Effector memory CD8-positive, alpha-beta T cell (primary cell): Measurements from ENCODE around the gene BBOX1.

ENCODE experiments used
- ATAC-seq: fragments of 150-1000 bp; cut with Tn5 transposase; replicated peaks from 2 replicates; pipeline ENCODE4 v1.10.0; 2021; ENCODE audit warnings: mild to moderate bottlenecking, moderate library complexity
- DNase-seq, 3 experiments: peaks; one replicate each; pipeline ENCODE4 v3.0.0; 2021
- H3K27ac Mint-ChIP-seq, 2 donors: one replicate each; pipeline ENCODE4 v1.8.0; 2022; ENCODE audit warnings: mild to moderate bottlenecking in 2 of 2, mixed read lengths in 2 of 2, moderate library complexity in 2 of 2
- H3K27me3 Mint-ChIP-seq, 2 donors: one replicate each; pipeline ENCODE4 v1.8.0; 2022; ENCODE audit warnings: mixed read lengths in 2 of 2
- H3K36me3 Mint-ChIP-seq: one replicate; pipeline ENCODE4 v1.8.0; 2022; ENCODE audit warnings: mild to moderate bottlenecking, moderate library complexity, mixed read lengths; ENCODE audit not compliant: insufficient read depth
- H3K4me1 Mint-ChIP-seq, 2 donors: one replicate each; pipeline ENCODE4 v1.8.0; 2022; ENCODE audit warnings: low read depth in 2 of 2, mixed read lengths in 2 of 2
- H3K4me3 Mint-ChIP-seq, 2 donors: one replicate each; pipeline ENCODE4 v1.8.0; 2022; ENCODE audit warnings: mild to moderate bottlenecking in 2 of 2, mixed read lengths in 2 of 2, moderate library complexity in 2 of 2
- H3K9me3 Mint-ChIP-seq, 2 donors: one replicate each; pipeline ENCODE4 v1.8.0; 2022; ENCODE audit warnings: mixed read lengths in 2 of 2

The BBOX1 gene

GRCh38 chr11:27100534-27100933 is 59.9 kb downstream of the BBOX1 start:
- H3K4me1 Mint-ChIP-seq, result no peaks in the 10 kb centered on the region
- no peak overlapping the region for H3K27ac Mint-ChIP-seq
- H3K27me3 Mint-ChIP-seq, result no peaks in the 10 kb centered on the region
- H3K36me3 Mint-ChIP-seq, result no peaks in the 10 kb centered on the region
- ATAC-seq (no peak), DNase-seq (no peak)
- peaks cover 4 to 9% of the 10 kb centered on the region in 2 donors for H3K9me3 Mint-ChIP-seq
- no peak overlapping the region for H3K4me3 Mint-ChIP-seq

GRCh38 chr11:27107548-27107947 is 66.9 kb downstream of the BBOX1 start:
- H3K36me3 Mint-ChIP-seq, result no peaks in the 10 kb centered on the region
- ATAC-seq (no peak), DNase-seq (no peak)
- peaks cover 0 to 3% of the 10 kb centered on the region in 2 donors for H3K9me3 Mint-ChIP-seq
- no peak overlapping the region for H3K4me3 Mint-ChIP-seq
- no peak overlapping the region for H3K27ac Mint-ChIP-seq
- H3K27me3 Mint-ChIP-seq, result no peaks in the 10 kb centered on the region
- no peaks in the 10 kb centered on the region for H3K4me1 Mint-ChIP-seq

GRCh38 chr11:27108809-27109208 is 68.2 kb downstream of the BBOX1 start:
- Mint-ChIP-seq H3K27me3 (no peaks in the 10 kb centered on the region), H3K9me3 (peaks cover 0 to 5% of the 10 kb centered on the region in 2 donors), H3K4me1 (no peaks in the 10 kb centered on the region), H3K36me3 (no peaks in the 10 kb centered on the region), H3K4me3 (no peak overlapping the region), H3K27ac (no peak overlapping the region)
- ATAC-seq (no peak), DNase-seq (no peak)

GRCh38 chr11:27111896-27112295 is 71.3 kb downstream of the BBOX1 start:
- no peak overlapping the region for H3K27ac Mint-ChIP-seq
- no peaks in the 10 kb centered on the region for H3K27me3 Mint-ChIP-seq
- H3K9me3 Mint-ChIP-seq, result peaks cover 0 to 5% of the 10 kb centered on the region in 2 donors
- H3K4me1 Mint-ChIP-seq, result no peaks in the 10 kb centered on the region
- DNase-seq, result no peak
- ATAC-seq, result no peak
- no peaks in the 10 kb centered on the region for H3K36me3 Mint-ChIP-seq
- no peak overlapping the region for H3K4me3 Mint-ChIP-seq

GRCh38 chr11:27112946-27113345 is 72.3 kb downstream of the BBOX1 start:
- no peak overlapping the region for H3K4me3 Mint-ChIP-seq
- no peaks in the 10 kb centered on the region for H3K36me3 Mint-ChIP-seq
- H3K9me3 Mint-ChIP-seq, result peaks cover 0 to 5% of the 10 kb centered on the region in 2 donors
- no peak for DNase-seq
- H3K4me1 Mint-ChIP-seq, result no peaks in the 10 kb centered on the region
- no peaks in the 10 kb centered on the region for H3K27me3 Mint-ChIP-seq
- no peak for ATAC-seq
- H3K27ac Mint-ChIP-seq, result no peak overlapping the region

- H3K27me3 Mint-ChIP-seq, result no peaks in the 10 kb centered on the region
Observed at GRCh38 chr11:27115051-27115650, 74.5 kb downstream of the BBOX1 start.

GRCh38 chr11:27116684-27117083 is 76.1 kb downstream of the BBOX1 start:
- H3K4me3 Mint-ChIP-seq, result no peak overlapping the region
- H3K36me3 Mint-ChIP-seq, result no peaks in the 10 kb centered on the region
- ATAC-seq, result no peak
- H3K27ac Mint-ChIP-seq, result no peak overlapping the region
- no peaks in the 10 kb centered on the region for H3K27me3 Mint-ChIP-seq
- no peak for DNase-seq
- peaks cover 5 to 7% of the 10 kb centered on the region in 2 donors for H3K9me3 Mint-ChIP-seq
- H3K4me1 Mint-ChIP-seq, result no peaks in the 10 kb centered on the region

More at GRCh38 chr11:27115051-27115650, 74.5 kb downstream of the BBOX1 start:
- H3K9me3 Mint-ChIP-seq, result peaks cover 7 to 8% of the 10 kb centered on the region in 2 donors
- H3K4me3 Mint-ChIP-seq, result no peak overlapping the region
- H3K4me1 Mint-ChIP-seq, result no peaks in the 10 kb centered on the region
- H3K27ac Mint-ChIP-seq, result no peak overlapping the region
- no peaks in the 10 kb centered on the region for H3K36me3 Mint-ChIP-seq
- no peak for ATAC-seq
- no peak for DNase-seq

GRCh38 chr11:27118371-27118770 is 77.8 kb downstream of the BBOX1 start:
- Mint-ChIP-seq H3K36me3 (no peaks in the 10 kb centered on the region), H3K27me3 (no peaks in the 10 kb centered on the region), H3K9me3 (peaks cover 4 to 7% of the 10 kb centered on the region in 2 donors), H3K4me1 (no peaks in the 10 kb centered on the region), H3K27ac (no peak overlapping the region), H3K4me3 (no peak overlapping the region)
- no peak for ATAC-seq
- no peak for DNase-seq

- H3K9me3 Mint-ChIP-seq, result peaks cover 3 to 7% of the 10 kb centered on the region in 2 donors
- no peak overlapping the region for H3K27ac Mint-ChIP-seq
- ATAC-seq, result no peak
Observed at GRCh38 chr11:27118949-27119348, 78.3 kb downstream of the BBOX1 start.

GRCh38 chr11:27119396-27119795 is 78.8 kb downstream of the BBOX1 start:
- DNase-seq, result no peak
- H3K4me1 Mint-ChIP-seq, result no peaks in the 10 kb centered on the region
- ATAC-seq, result no peak
- no peak overlapping the region for H3K27ac Mint-ChIP-seq
- no peaks in the 10 kb centered on the region for H3K27me3 Mint-ChIP-seq
- peaks cover 3 to 7% of the 10 kb centered on the region in 2 donors for H3K9me3 Mint-ChIP-seq
- H3K36me3 Mint-ChIP-seq, result no peaks in the 10 kb centered on the region
- H3K4me3 Mint-ChIP-seq, result no peak overlapping the region

More at GRCh38 chr11:27118949-27119348, 78.3 kb downstream of the BBOX1 start:
- Mint-ChIP-seq H3K4me3 (no peak overlapping the region), H3K36me3 (no peaks in the 10 kb centered on the region), H3K27me3 (no peaks in the 10 kb centered on the region), H3K4me1 (no peaks in the 10 kb centered on the region)
- DNase-seq, result no peak

- no peaks in the 10 kb centered on the region for H3K36me3 Mint-ChIP-seq
- peaks cover 3 to 7% of the 10 kb centered on the region in 2 donors for H3K9me3 Mint-ChIP-seq
- DNase-seq (no peak), ATAC-seq (no peak)
- no peak overlapping the region for H3K4me3 Mint-ChIP-seq
- H3K27me3 Mint-ChIP-seq, result no peaks in the 10 kb centered on the region
- no peaks in the 10 kb centered on the region for H3K4me1 Mint-ChIP-seq
- no peak overlapping the region for H3K27ac Mint-ChIP-seq
Observed at GRCh38 chr11:27120211-27120610, 79.6 kb downstream of the BBOX1 start.

GRCh38 chr11:27122001-27122400 is 81.4 kb downstream of the BBOX1 start:
- H3K9me3 Mint-ChIP-seq, result peaks cover 3 to 7% of the 10 kb centered on the region in 2 donors
- H3K27me3 Mint-ChIP-seq, result no peaks in the 10 kb centered on the region
- H3K4me3 Mint-ChIP-seq, result no peak overlapping the region
- H3K36me3 Mint-ChIP-seq, result no peaks in the 10 kb centered on the region
- DNase-seq, result no peak
- no peaks in the 10 kb centered on the region for H3K4me1 Mint-ChIP-seq
- ATAC-seq, result no peak
- H3K27ac Mint-ChIP-seq, result no peak overlapping the region

- peaks cover 0 to 10% of the 10 kb centered on the region in 2 donors for H3K9me3 Mint-ChIP-seq
- no peak for ATAC-seq
- no peak overlapping the region for H3K4me3 Mint-ChIP-seq
- H3K27ac Mint-ChIP-seq, result no peak overlapping the region
- DNase-seq, result no peak
- no peaks in the 10 kb centered on the region for H3K36me3 Mint-ChIP-seq
- no peaks in the 10 kb centered on the region for H3K27me3 Mint-ChIP-seq
- no peaks in the 10 kb centered on the region for H3K4me1 Mint-ChIP-seq
Observed at GRCh38 chr11:27124514-27125264, 84.1 kb downstream of the BBOX1 start.

- Mint-ChIP-seq H3K4me3 (no peak overlapping the region), H3K27me3 (no peaks in the 10 kb centered on the region), H3K36me3 (no peaks in the 10 kb centered on the region), H3K4me1 (no peaks in the 10 kb centered on the region), H3K27ac (no peak overlapping the region), H3K9me3 (peaks cover 4 to 10% of the 10 kb centered on the region in 2 donors)
- no peak for DNase-seq
- no peak for ATAC-seq
Observed at GRCh38 chr11:27129686-27130085, 89.1 kb downstream of the BBOX1 start.
